DMS79 (cell line): ENCODE results near the gene REPS1.

Experiments
- DNase-seq: peaks from one replicate; lab custom pipeline; 2025; lab: John Stamatoyannopoulos, UW

REPS1 gene

DNA sequence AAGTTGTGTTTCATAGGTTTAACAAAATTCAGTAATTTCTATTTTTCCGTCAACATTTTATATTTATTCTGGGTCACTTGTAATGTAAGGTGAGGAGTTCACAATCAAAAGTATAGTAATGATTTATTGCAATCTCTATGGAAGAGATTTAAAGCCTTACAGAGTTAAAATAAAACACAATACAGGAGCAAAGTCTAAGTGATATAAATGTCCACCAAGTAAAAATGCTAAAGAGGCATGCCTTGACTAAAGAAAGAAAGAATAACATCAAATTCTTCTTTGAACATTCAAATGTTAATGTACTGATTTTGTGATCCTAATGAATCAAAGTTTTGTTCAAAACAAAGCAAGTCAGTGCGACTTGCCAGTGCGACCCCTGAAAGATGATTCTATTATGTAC lies 61.5 kb downstream of the REPS1 start:
- no peak for DNase-seq

DNA sequence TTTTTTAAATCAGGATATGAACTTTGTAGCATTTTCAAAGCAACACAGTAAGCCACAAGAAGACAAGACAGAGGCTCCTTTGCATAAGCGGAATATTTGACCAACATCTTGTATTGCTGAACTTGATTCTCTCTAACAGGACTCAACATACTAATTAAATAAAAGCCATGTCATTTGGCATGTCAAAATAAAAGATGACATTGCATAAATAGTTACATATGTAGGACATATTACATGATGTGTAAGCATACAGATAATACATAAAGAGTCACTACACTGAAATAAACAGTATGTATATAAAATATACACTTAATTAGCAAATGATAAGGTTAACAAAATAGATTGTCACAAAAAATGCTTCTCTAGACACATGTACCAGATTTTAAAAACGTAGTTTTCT lies 62.2 kb downstream of the REPS1 start:
- no peak for DNase-seq

DNA sequence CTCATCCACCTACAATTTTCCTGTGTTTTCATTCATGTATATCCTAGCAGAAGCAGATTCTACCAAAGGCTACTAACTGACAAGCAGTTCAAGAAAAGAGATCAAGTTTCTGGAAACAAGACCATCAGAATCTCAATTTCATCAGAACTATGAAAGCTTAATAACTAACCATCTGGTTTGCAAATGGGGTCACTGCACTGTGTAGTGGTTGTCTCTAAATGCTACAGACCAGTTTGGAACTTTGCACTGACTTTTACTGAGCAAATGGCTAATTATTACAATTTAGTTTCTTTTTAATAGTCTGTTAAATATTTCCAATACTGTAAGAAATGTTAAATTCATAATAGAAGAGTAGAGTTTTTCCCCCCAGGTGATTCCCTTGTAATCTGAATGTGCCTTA lies 64.5 kb downstream of the REPS1 start:
- DNase-seq, result no peak

DNA sequence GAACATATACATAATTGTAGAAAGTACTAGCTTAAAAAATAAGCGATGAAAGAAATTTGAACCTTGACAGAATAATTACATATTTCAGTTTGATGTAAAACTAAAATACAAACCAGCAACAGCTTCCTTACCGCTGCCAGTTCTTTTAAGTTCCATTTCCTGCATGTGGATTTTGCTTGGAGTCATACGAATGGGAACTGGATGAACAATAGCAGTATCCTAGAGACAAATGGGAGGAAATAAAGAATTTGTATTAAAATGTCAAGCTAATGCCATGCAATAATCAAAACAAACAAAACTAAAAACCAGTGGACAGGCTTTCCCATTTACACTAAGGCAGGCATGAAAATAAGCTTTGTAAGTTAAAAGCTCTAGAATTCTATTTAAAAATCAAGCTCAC lies 67.1 kb downstream of the REPS1 start:
- no peak for DNase-seq

DNA sequence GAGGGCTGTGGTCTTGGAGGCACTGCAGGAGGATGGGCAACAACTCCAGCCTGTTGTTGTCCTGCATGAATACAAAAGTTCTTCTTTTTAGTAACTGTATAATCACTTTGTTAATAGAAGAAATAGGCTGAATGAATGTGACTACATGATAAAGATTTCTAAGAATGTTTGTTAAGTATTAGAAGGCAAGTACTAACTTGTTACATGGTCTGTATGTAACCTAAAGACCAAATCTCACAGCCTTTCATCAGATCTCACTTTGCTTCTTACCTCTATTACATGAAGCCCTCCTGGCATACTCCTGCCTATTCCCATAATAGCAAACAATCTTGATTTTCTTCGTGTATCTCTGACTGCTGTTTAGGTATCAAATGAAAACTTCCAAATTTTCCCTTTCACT lies 73.4 kb downstream of the REPS1 start:
- no peak for DNase-seq

DNA sequence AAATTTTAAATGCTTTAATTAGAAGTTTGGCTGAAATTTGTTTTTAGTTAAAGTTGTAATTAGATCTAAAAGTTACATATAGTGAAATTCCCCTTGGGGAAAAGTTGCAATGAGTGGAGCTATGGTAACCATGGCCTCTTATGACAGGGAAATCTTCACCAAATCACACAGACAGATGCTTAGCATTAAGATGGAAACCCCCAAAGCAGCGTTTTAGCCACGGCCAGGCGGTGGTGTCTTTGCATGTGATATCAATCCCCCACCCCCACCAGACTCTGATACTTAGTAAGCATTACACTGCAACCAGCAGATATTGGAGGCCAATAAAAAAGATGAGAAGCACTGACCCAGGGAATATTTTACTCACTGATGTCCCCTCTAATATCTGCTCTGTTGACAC lies 75.7 kb downstream of the REPS1 start:
- no peak for DNase-seq

DNA sequence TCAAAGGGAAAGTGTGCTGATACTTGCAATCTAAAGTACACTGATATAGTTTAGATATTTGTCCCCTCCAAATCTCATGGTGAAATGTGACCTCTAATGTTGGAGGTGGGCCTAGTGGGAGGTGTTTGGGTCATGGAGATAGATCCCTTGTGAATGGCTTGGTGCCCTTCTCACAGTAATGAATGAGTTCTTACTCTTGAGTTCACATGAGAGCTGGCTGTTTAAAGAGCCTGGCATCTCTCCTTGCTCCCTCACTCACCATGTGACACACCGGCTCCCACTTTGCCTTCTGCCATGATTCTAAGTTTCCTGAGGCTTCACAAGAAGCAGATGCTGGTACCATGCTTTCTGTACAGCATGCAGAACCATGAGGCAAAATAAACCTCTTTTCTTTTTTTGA lies 78.1 kb downstream of the REPS1 start:
- DNase-seq, result no peak

- DNase-seq, result no peak
Observed at GRCh38 chr6:138909511-138909910, 78.5 kb downstream of the REPS1 start.

GRCh38 chr6:138907167-138907566 lies 80.9 kb downstream of the REPS1 start:
- no peak for DNase-seq

GRCh38 chr6:138897031-138897430 lies 91.0 kb downstream of the REPS1 start:
- no peak for DNase-seq

GRCh38 chr6:138896104-138896756 lies 91.8 kb downstream of the REPS1 start:
- DNase-seq, result no peak

GRCh38 chr6:138891255-138891986 lies 96.6 kb downstream of the REPS1 start:
- DNase-seq, result no peak

- DNase-seq, result no peak
Observed at GRCh38 chr6:138885156-138885819, 102.8 kb downstream of the REPS1 start.

- DNase-seq, result no peak
Observed at GRCh38 chr6:138882369-138883017, 105.6 kb downstream of the REPS1 start.

DNA sequence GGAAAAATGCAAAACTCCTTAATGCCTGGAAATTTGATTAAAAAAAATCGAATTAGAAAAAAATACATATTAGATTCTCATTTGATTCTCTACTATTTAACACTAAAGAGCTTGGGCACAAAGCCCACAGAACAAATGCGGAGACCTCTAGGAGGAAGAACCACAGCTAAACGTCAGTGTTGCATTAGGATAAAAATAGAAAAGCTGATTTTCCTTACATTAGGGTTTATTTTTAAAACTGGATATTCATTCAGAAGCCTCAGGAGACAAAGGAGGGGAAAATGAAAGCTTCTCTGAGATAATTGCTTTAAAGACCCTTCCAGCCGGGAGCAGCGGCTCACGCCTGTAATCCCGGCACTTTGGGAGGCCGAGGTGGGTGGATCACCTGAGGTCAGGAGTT lies 114.9 kb downstream of the REPS1 start:
- no peak for DNase-seq

DNA sequence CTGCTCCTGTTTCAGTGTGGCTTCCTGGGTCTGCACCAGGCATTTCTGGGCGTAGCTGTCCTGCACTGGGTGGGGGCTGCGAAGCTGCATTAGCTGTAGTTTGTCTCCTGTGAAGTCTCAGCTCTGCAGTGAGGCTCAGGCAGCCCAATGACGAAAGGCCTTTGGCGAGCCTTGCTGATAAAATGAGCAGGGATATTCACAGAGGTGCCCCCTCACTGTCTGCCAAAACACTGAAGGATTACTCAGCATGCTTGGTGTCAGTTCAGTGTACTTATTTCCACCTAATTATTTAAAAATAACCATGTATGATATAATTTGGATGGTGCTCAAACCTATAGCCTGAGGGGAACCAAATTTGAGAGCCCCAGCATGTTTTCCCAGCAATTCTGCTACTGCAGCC lies 118.7 kb downstream of the REPS1 start:
- no peak for DNase-seq

- DNase-seq, result no peak
Observed at GRCh38 chr6:138868181-138868580, 119.9 kb downstream of the REPS1 start.

DNA sequence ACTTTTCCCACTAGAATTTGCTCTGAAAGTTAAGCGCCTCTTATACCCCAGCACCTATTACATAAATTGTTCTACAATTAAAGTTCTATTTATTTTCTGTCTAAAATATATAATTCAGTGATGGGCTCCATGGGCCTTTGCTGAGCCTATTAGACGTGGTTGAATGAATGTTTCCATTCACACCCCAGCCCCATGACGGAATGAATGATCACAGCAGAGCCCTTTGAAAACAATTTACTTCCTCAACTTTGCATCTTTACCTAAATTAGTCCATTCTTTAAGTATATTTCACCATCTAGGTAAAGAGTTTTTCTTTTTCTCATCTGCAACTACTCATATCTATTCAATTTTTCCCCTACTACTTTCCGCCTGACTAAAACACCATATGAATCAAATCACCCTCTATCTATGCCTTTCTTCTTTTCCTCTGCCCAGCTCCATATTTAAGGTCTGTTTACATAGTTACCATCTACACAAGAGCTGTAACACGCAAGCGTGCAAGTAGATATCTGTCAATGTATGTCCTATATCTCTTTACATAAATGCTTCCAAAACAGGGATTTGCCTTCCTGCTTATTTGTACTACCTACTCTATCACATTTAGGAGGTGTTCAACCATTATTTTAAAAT lies 122.5 kb downstream of the REPS1 start:
- no peak for DNase-seq

GRCh38 chr6:138864343-138864890 lies 123.6 kb downstream of the REPS1 start:
- no peak for DNase-seq

DNA sequence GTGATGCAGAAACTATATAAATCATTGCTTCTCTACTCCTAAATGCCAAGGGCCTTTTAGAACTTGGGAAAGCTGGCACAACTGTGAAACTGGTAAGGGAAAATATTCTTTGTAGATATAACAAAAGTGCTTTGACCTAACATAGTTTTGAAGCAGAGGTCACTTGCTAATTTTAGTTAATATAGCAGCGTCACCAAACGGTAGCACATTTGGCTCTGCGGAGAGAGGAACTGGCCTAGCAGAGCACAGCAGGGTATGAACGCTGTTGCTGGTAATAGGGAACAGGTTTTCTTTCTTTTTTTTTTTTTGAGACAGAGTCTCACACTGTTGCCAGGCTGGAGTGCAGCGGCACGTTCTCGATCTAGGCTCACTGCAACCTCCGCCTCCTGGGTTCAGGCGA lies 124.7 kb downstream of the REPS1 start:
- no peak for DNase-seq

GRCh38 chr6:138862456-138862855 lies 125.6 kb downstream of the REPS1 start:
- DNase-seq, result no peak

DNA sequence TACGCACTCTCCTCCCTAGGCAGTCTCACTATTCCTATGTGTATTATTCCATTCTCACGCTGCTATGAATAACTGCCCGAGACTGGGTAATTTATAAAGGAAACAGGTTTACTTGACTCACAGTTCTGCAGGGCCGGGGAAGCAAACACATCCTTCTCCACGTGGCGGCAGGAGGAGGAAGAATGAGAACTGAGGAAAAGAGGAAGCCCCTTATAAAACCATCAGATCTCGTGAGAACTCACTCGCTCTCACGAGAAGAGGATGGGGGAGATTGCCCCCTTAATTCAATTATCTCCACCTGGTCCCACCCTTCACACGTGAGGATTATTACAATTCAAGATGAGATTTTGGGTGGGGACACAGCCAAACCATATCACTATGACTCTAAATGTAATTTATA lies 130.3 kb downstream of the REPS1 start:
- no peak for DNase-seq
